GM18873 (cell line): ENCODE measurements around the gene OTUB2.

Source experiments
- ATAC-seq: cut with Tn5 transposase; IDR thresholded peaks from one replicate; pipeline ENCODE4 v1.9.1; 2021; ENCODE audit warnings: mild to moderate bottlenecking, moderate library complexity, moderate number of reproducible peaks; ENCODE audit not compliant: unreplicated experiment, low FRiP score

Gene OTUB2

GRCh38 chr14:93996130-93996695 is 29.9 kb upstream of the OTUB2 start:
- no peak for ATAC-seq

- ATAC-seq = no peak
Measured at GRCh38 chr14:93997082-93997481, 29.1 kb upstream of the OTUB2 start, which contains the start of gene CCDC197. CCDC197 (plus strand) TSS chr14:93997301; CDS start chr14:93998132, 831 bp downstream.

GRCh38 chr14:93997916-93998870 is 27.9 kb upstream of the OTUB2 start:
- ATAC-seq = no peak

DNA sequence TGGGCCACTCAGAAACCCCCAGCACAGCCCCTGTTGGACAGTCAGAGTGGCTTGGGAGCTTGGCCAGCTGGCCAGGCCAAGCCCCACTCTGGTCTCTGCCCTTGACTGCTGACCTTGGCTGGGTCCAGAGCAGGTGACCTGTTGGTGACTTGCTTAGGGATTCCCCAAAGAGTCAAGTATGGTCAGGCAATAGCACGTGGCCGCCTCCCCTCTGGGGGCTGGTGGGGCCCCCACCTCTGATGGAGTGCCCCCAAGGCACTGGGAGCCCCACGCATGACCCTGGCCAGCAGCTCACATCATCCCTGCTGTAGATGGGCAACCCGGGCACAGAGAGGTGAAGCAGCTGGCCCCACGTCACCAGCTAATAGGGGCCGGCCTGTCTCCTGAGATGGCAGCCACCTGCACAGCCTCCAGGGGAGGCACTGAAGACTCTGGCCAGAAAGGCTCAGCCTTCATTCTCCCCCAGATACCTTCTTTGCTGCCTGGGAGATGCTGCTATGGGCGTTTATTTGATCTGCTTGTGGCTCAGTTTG is 27.2 kb upstream of the OTUB2 start:
- no peak for ATAC-seq

DNA sequence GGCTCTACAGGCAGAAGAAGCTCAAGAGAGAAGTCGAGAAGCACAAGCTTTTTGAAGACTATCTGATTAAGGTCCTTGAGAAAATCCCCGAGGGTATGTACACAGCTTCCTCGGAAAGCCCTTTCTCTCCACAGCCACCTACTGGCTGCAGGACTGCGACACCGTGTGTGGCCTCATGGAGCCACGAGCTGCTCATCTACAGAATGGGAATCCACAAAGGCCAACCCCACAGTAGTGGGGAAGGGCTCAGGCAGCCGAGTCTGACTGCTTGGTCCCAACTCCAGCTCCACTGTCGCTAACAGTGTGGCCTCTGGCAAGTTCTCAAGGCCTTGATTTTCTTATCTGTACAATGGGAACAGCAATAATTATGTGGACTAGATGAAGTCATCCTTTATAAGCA is 26.6 kb upstream of the OTUB2 start:
- no peak for ATAC-seq

- no peak for ATAC-seq
Measured at GRCh38 chr14:94000267-94000666, 25.9 kb upstream of the OTUB2 start.

GRCh38 chr14:94001016-94001415 is 25.1 kb upstream of the OTUB2 start:
- no peak for ATAC-seq

- ATAC-seq = no peak
Measured at GRCh38 chr14:94001501-94002396, 24.4 kb upstream of the OTUB2 start.

DNA sequence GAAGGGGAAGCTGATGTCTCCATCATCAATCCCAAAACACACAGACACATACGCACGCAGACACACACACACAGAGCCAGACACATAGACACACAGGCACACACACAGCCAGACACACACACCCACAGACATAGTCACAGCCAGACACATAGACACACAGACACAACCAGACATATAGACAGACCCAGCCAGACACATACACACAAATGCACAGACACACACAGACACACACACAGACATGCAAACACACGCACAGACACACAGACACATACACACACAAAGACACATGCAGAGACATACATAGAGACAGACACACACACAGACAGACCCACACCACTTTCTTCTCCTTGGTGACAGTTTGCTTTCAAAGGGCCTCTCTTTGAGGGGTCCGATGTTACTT is 22.7 kb upstream of the OTUB2 start:
- no peak for ATAC-seq

- ATAC-seq = no peak
Measured at GRCh38 chr14:94004015-94004414, 22.1 kb upstream of the OTUB2 start.

- no peak for ATAC-seq
Measured at GRCh38 chr14:94005324-94006073, 20.6 kb upstream of the OTUB2 start.

DNA sequence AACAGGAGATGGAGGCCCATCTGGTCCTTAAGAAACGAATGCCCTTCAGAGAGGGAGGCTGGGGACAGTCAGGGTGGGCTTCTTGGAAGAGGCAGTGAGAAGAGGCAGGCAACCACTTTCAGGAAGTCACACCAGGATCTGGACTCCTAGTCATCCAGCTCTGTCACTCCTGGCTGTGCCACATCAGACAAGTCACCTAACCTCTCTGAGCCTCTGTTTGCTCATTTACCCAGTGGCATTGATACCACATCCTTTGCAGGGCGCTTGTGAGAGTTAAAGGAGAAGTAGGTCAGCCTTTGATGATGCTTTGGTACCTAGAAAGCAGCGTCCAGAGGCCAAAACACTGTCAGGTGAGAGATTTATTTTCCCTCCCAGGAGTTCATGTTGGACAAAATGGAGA is 17.9 kb upstream of the OTUB2 start:
- no peak for ATAC-seq

GRCh38 chr14:94009767-94010166 is 16.4 kb upstream of the OTUB2 start:
- no peak for ATAC-seq

DNA sequence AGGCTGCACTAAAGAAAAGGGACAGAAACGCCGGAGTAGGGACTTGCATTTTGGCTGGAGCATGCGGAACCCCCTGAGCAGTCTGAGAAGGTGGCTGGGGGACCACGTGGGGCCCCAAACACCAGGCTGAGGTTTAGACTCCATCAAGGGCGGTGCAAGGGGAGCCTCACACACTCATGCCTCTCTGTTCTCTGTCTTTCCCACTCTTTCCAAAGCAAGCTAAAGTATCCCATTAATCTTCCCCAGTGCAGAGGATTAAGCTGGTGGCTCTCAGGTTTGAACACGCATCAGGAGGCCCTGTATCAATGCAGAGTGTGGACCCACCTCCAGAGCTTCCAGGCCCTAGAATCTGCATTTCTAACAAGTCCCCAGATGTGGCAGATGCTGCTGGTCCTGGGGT is 15.5 kb upstream of the OTUB2 start:
- ATAC-seq = no peak

DNA sequence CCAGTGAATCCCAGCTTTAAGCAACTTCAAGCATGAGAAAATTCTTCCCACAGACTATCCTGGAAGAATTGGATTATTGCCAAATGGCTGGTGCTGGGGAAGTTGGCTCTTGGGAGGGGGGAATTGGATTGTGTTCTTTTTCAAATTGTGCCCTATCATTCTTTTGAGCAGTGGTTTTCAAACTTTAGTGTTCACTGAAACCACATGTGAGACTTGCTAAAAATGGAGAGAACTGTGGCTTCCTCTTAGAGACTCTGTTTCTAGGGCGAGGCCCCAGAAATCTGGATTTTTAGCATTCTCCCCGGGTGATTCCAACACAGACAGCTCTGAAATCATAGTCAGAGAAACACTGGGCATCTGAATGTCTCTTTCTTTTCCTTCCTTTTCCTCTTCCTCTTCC is 14.3 kb upstream of the OTUB2 start:
- no peak for ATAC-seq

GRCh38 chr14:94014382-94014781 is 11.8 kb upstream of the OTUB2 start:
- ATAC-seq = no peak

GRCh38 chr14:94015223-94015622 is 10.9 kb upstream of the OTUB2 start:
- ATAC-seq = no peak

GRCh38 chr14:94016446-94016976 is 9.6 kb upstream of the OTUB2 start:
- ATAC-seq = no peak

GRCh38 chr14:94018308-94018707 is 7.8 kb upstream of the OTUB2 start:
- no peak for ATAC-seq

GRCh38 chr14:94019329-94019728 is 6.8 kb upstream of the OTUB2 start:
- ATAC-seq = no peak
